Measurements from ENCODE around the gene FARP2.
"Not testable (repeated sequence)": the region's sequence is repeated elsewhere in the genome, so short reads cannot be mapped to it uniquely, and the experiment has no call there.

Gene FARP2

GRCh38 chr2:241511091-241511741 is 155.1 kb downstream of the FARP2 start:
- H3K27ac ChIP-seq: no peak overlapping the region
- no peak for DNase-seq (ENCODE audit: low read depth, low spot score)

DNA sequence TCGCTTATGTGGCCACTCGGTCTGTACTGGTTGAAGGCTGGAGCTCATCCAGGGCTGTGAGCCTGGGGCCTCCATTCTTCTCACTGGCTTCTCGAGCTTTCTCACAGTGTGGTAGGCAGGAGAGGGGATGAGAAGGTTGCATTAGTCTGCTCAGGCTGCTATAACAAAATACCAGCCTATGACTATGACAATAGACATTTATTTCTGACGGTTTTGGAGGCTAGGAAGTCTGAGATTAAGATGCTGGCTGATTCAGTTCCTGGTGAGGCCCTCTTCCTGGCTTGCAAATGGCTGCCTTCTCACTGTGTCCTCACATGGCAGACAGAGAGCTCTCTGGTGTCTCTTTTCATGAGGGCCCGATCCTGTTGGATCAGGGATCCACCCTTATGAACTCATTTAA is 158.5 kb downstream of the FARP2 start:
- H3K27ac ChIP-seq: no peak overlapping the region
- DNase-seq (ENCODE audit: low read depth, low spot score): no peak

GRCh38 chr2:241514986-241515737 is 159.1 kb downstream of the FARP2 start:
- no peak overlapping the region for H3K27ac ChIP-seq
- DNase-seq (ENCODE audit: low read depth, low spot score): no peak

- no peak for DNase-seq (ENCODE audit: low read depth, low spot score)
- no peak overlapping the region for H3K27ac ChIP-seq
Observed at GRCh38 chr2:241516520-241516965, 160.5 kb downstream of the FARP2 start.

DNA sequence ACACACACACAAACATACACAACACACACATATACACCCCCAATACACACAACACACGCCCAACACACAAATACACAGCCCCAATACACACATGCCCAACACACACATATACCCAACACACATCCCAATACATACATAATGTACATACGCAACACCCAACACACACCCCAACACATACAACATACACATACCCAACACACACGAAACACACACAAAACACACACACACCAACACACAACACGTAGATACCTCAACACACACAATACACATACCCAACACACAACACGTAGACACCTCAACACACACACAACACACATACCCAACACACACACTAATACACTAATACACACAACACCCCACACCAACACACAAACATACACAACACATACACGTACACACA is 161.2 kb downstream of the FARP2 start:
- no peak for DNase-seq (ENCODE audit: low read depth, low spot score)
- H3K27ac ChIP-seq: no peak overlapping the region

- DNase-seq (ENCODE audit: low read depth, low spot score): no peak
- no peak overlapping the region for H3K27ac ChIP-seq
Observed at GRCh38 chr2:241519669-241520068, 163.6 kb downstream of the FARP2 start.

GRCh38 chr2:241522477-241522876 is 166.4 kb downstream of the FARP2 start:
- no peak overlapping the region for H3K27ac ChIP-seq
- DNase-seq (ENCODE audit: low read depth, low spot score): no peak

GRCh38 chr2:241525818-241526780 is 170.0 kb downstream of the FARP2 start:
- H3K27ac ChIP-seq; DNase-seq (ENCODE audit: low read depth, low spot score): not testable (repeated sequence)

DNA sequence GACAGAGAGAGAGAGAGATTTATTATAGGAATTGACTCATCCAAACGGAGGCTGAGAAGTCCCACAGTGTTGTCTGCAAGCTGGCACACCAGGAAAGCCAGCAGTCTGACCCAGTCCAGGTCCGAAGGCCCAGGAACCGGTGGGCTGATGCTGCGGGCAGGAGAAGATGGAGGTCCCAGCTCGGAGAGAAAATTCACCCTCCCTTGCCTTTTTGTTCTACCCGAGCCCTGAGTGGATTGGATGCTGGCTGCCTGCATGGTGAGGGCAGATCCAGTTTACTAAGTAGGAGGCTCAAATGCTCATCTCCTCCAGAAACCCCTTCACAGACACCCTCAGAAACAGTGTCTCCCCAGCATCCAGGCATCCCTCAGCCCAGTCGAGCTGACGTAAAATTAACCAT is 174.5 kb downstream of the FARP2 start:
- DNase-seq (ENCODE audit: low read depth, low spot score): no peak
- H3K27ac ChIP-seq: no peak overlapping the region

GRCh38 chr2:241531161-241531722 is 175.2 kb downstream of the FARP2 start:
- no peak overlapping the region for H3K27ac ChIP-seq
- DNase-seq (ENCODE audit: low read depth, low spot score): no peak

DNA sequence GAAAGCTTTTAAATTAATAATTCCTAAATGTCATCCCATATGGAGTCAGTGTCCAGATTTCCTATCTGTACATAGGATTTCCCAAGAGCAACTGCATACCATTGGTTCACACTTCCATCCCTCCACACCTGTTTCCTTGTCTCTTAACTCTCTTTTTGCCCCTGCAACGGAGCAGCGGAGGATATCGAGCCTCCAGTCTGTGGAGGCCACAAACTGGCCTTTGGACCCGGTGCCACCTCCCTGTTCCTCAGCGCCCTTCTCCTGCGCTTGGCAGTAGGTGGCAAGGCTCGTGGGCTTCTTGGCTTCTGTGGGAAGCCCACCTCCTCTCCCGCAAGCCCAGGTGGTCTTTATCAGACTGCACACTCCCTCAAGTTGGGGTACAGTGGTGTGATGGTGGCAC is 176.1 kb downstream of the FARP2 start:
- no peak overlapping the region for H3K27ac ChIP-seq
- DNase-seq (ENCODE audit: low read depth, low spot score): no peak

GRCh38 chr2:241532733-241533601 is 176.9 kb downstream of the FARP2 start:
- H3K27ac ChIP-seq: no peak overlapping the region
- DNase-seq (ENCODE audit: low read depth, low spot score): no peak

GRCh38 chr2:241534293-241534692 is 178.2 kb downstream of the FARP2 start:
- H3K27ac ChIP-seq: no peak overlapping the region
- DNase-seq (ENCODE audit: low read depth, low spot score): no peak

DNA sequence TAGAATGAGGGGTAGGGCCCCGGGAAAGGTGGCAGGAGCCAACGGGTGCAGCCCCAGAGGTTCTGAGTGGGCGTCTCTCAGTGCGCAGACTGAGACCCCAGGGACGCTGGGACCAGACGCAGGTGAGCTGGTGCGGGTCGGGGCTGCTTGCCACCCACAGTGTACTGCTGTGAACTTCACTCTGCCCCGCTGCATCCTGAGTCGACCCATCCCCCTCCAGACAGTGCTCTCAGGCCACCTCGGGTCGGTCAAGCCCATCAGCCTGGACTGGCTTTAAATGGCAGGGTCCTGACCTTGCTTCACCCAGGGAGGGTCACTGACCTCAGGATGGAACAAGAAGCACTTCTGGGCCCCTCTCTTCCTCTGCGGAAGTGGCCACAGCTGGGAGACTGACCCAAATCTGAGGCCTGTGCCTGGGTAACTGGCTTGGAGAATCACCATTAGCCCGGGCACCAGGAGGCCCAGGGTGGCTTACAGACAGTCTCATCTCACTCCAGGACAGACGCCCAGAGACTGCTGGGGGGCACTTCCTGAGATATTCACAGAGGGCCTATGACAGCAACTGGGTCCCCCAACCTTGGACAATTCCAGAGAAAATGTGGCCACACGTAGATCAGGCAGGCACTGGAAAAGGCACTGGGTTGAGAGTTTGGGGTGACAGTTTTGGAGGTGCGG is 178.8 kb downstream of the FARP2 start:
- no peak for DNase-seq (ENCODE audit: low read depth, low spot score)

DNA sequence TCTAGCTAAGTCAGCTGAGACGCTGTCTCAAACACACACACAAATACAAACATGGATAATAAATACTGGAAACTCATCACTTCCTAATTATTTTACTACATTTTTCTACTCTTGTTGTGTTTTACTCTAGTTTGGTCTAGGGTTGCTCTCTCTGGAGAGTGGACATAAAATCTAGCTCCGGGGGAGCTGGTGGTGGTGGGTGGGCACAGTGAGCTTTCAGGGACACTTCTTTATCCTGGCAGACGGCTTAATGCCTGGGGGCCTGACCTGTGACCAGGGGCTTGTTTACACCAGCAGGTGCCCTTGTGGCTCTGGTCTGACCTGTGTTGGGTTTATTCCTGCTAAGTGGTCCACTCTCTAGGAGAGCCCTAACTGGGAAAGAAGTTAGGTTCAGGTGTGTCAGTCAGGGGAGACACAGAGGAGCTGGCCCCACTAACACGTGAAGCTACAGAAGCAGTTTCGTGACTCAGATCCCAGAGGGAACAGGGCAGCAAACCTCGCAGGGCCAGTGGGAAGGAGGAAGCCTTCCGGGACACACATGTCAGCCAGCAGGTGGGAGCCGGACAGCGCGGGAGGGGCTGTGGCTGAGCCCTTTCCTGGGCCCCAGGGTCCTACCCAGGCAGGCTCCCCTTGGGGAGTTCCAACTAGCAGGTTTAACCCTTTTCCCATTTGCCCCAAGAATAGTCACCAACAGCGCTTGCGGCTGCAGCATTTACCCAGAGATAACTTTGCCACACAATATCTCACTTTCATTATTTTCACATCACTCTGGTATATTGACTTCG is 180.0 kb downstream of the FARP2 start:
- DNase-seq (ENCODE audit: low read depth, low spot score): no peak

More for the DNA sequence above, 178.8 kb downstream of the FARP2 start:
- no peak overlapping the region for H3K27ac ChIP-seq

GRCh38 chr2:241538838-241539615 is 182.9 kb downstream of the FARP2 start:
- no peak for DNase-seq (ENCODE audit: low read depth, low spot score)
- H3K27ac ChIP-seq: no peak overlapping the region

More for the DNA sequence above, 180.0 kb downstream of the FARP2 start:
- no peak overlapping the region for H3K27ac ChIP-seq

- DNase-seq (ENCODE audit: low read depth, low spot score): no peak
- H3K27ac ChIP-seq: peak overlapping the region; percentile 68
Observed at GRCh38 chr2:241539616-241540374, 183.7 kb downstream of the FARP2 start.
